ENCODE measurements around the gene ALS2CL. TPM values are rescaled to one million over a fixed set of nuclear protein-coding genes. Genes with fewer than 3 reads are reported as not detected.
A peak's percentile ranks its signal among the peaks of the same experiment; 100 is the strongest.

ALS2CL gene
- total and polyA plus RNA-seq, 3 experiments from 2014 or later: 0.84 to 1.2 (median 0.96) TPM

- H3K27me3 ChIP-seq (ENCODE audit: insufficient read depth, low read length, poor library complexity, severe bottlenecking): peaks cover 6% of the 10 kb centered on the region
- peaks cover 8% of the 10 kb centered on the region for H3K4me1 ChIP-seq (ENCODE audit: insufficient read depth, low read length)
- Mint-ChIP-seq H3K4me3 (no peak overlapping the region), H3K4me1 (peaks cover 0 to 5% (median 1%) of the 10 kb centered on the region in 3 donors), H3K9me3 (no peaks in the 10 kb centered on the region), H3K27ac (no peak overlapping the region), H3K36me3 (no peaks in the 10 kb centered on the region), H3K27me3 (peaks cover 8 to 11% of the 10 kb centered on the region in 2 donors)
- H3K36me3 ChIP-seq (ENCODE audit: insufficient read depth, low read length): no peaks in the 10 kb centered on the region
- no peaks in the 10 kb centered on the region for H3K9me3 ChIP-seq (ENCODE audit: low read length)
- H3K27ac ChIP-seq (ENCODE audit: low read depth, low read length): no peak overlapping the region
- POLR2A ChIA-PET: no interaction called here
- peak in 1 of 5 donors; percentile 23 for DNase-seq
- H3K4me3 ChIP-seq (ENCODE audit: low read length): no peak overlapping the region
- CTCF ChIA-PET: interaction anchor here (0.8 to 2.6 kb wide), 2 partner anchors 143 to 192 kb away, joined by 3 to 10 read pairs; no protein-coding TSS in a partner anchor
Measured at GRCh38 chr3:46703013-46703520, 9.6 kb upstream of the ALS2CL start.

- Histone ChIP-seq H3K36me3 (ENCODE audit: insufficient read depth, low read length) (no peaks in the 10 kb centered on the region), H3K9me3 (ENCODE audit: low read length) (no peaks in the 10 kb centered on the region), H3K27ac (ENCODE audit: low read depth, low read length) (no peak overlapping the region), H3K4me3 (ENCODE audit: low read length) (no peak overlapping the region), H3K4me1 (ENCODE audit: insufficient read depth, low read length) (peaks cover 8% of the 10 kb centered on the region), H3K27me3 (ENCODE audit: insufficient read depth, low read length, poor library complexity, severe bottlenecking) (peaks cover 6% of the 10 kb centered on the region)
- Mint-ChIP-seq H3K36me3 (no peaks in the 10 kb centered on the region), H3K4me3 (peak overlapping the region in 1 of 7 donors; percentile 29), H3K27me3 (peaks cover 8 to 11% of the 10 kb centered on the region in 2 donors), H3K27ac (no peak overlapping the region), H3K4me1 (peaks cover 0 to 5% (median 1%) of the 10 kb centered on the region in 3 donors), H3K9me3 (no peaks in the 10 kb centered on the region)
- DNase-seq: peak in 1 of 5 donors; percentile 38
- ChIA-PET CTCF (interaction anchor here (0.8 to 2.6 kb wide), 2 partner anchors 144 to 193 kb away, joined by 3 to 10 read pairs; no protein-coding TSS in a partner anchor), POLR2A (no interaction called here)
Measured at GRCh38 chr3:46702246-46703012, 8.9 kb upstream of the ALS2CL start.

- H3K27ac ChIP-seq (ENCODE audit: low read depth, low read length): no peak within 1 kb of the TSS
- H3K9me3 ChIP-seq (ENCODE audit: low read length): no peaks in the 10 kb centered on the region
- H3K36me3 ChIP-seq (ENCODE audit: insufficient read depth, low read length): no peaks in the 10 kb centered on the region
- no peak within 1 kb of the TSS for H3K27ac Mint-ChIP-seq
- peaks cover 10% of the 10 kb centered on the region for H3K4me1 ChIP-seq (ENCODE audit: insufficient read depth, low read length)
- DNase-seq: peak in 1 of 5 donors; percentile 34
- CTCF ChIA-PET: interaction anchor here (2.6 kb wide), 1 partner anchor 194 kb away, joined by 10 read pairs; no protein-coding TSS in a partner anchor
- H3K36me3 Mint-ChIP-seq: no peaks in the 10 kb centered on the region
- no peak within 1 kb of the TSS for H3K4me3 ChIP-seq (ENCODE audit: low read length)
- no peaks in the 10 kb centered on the region for H3K9me3 Mint-ChIP-seq
- POLR2A ChIA-PET: no interaction called here
- peaks cover 6% of the 10 kb centered on the region for H3K27me3 ChIP-seq (ENCODE audit: insufficient read depth, low read length, poor library complexity, severe bottlenecking)
- peaks cover 8 to 11% of the 10 kb centered on the region in 2 donors for H3K27me3 Mint-ChIP-seq
- H3K4me3 Mint-ChIP-seq: peak within 1 kb of the TSS in 1 of 7 donors; percentile 34
- H3K4me1 Mint-ChIP-seq: peaks cover 0 to 8% (median 4%) of the 10 kb centered on the region in 3 donors
Measured at GRCh38 chr3:46701181-46701939, 7.9 kb upstream of the ALS2CL start, which contains the start of gene TMIE. Gene TMIE (plus strand): TSS chr3:46701392. CDS start chr3:46701488, 96 bp downstream.

GRCh38 chr3:46700772-46701171, 7.3 kb upstream of the ALS2CL start:
- H3K36me3 Mint-ChIP-seq: no peaks in the 10 kb centered on the region
- no peak overlapping the region for H3K27ac Mint-ChIP-seq
- CTCF ChIA-PET: no interaction called here
- no peak overlapping the region for H3K27ac ChIP-seq (ENCODE audit: low read depth, low read length)
- no peak for DNase-seq
- H3K4me3 ChIP-seq (ENCODE audit: low read length): no peak overlapping the region
- no peaks in the 10 kb centered on the region for H3K9me3 ChIP-seq (ENCODE audit: low read length)
- H3K36me3 ChIP-seq (ENCODE audit: insufficient read depth, low read length): no peaks in the 10 kb centered on the region
- H3K9me3 Mint-ChIP-seq: no peaks in the 10 kb centered on the region
- H3K4me3 Mint-ChIP-seq: no peak overlapping the region
- peaks cover 16% of the 10 kb centered on the region for H3K4me1 ChIP-seq (ENCODE audit: insufficient read depth, low read length)
- H3K27me3 ChIP-seq (ENCODE audit: insufficient read depth, low read length, poor library complexity, severe bottlenecking): peaks cover 6% of the 10 kb centered on the region
- peaks cover 6 to 11% of the 10 kb centered on the region in 2 donors for H3K27me3 Mint-ChIP-seq
- peaks cover 4 to 14% (median 8%) of the 10 kb centered on the region in 3 donors for H3K4me1 Mint-ChIP-seq
- POLR2A ChIA-PET: no interaction called here

- peaks cover 13 to 22% (median 17%) of the 10 kb centered on the region in 3 donors for H3K4me1 Mint-ChIP-seq
- no peak for DNase-seq
- no peaks in the 10 kb centered on the region for H3K9me3 Mint-ChIP-seq
- no peaks in the 10 kb centered on the region for H3K36me3 Mint-ChIP-seq
- H3K4me3 Mint-ChIP-seq: no peak overlapping the region
- Histone ChIP-seq H3K36me3 (ENCODE audit: insufficient read depth, low read length) (no peaks in the 10 kb centered on the region), H3K9me3 (ENCODE audit: low read length) (no peaks in the 10 kb centered on the region), H3K4me3 (ENCODE audit: low read length) (no peak overlapping the region), H3K4me1 (ENCODE audit: insufficient read depth, low read length) (peaks cover 24% of the 10 kb centered on the region), H3K27ac (ENCODE audit: low read depth, low read length) (no peak overlapping the region), H3K27me3 (ENCODE audit: insufficient read depth, low read length, poor library complexity, severe bottlenecking) (peaks cover 6% of the 10 kb centered on the region)
- POLR2A ChIA-PET: no interaction called here
- CTCF ChIA-PET: interaction anchor here (1.8 kb wide), 1 partner anchor 195 kb away, joined by 6 read pairs; no protein-coding TSS in a partner anchor
- H3K27ac Mint-ChIP-seq: peak overlapping the region in 1 of 8 donors; percentile 75
- H3K27me3 Mint-ChIP-seq: peaks cover 6 to 11% of the 10 kb centered on the region in 2 donors
Measured at GRCh38 chr3:46699676-46700523, 6.4 kb upstream of the ALS2CL start.

GRCh38 chr3:46695962-46696894, 2.7 kb upstream of the ALS2CL start:
- no peaks in the 10 kb centered on the region for H3K9me3 ChIP-seq (ENCODE audit: low read length)
- H3K27me3 Mint-ChIP-seq: peaks cover 0 to 2% of the 10 kb centered on the region in 2 donors
- ChIA-PET CTCF (interaction anchor here (1.2 kb wide), 1 partner anchor 9 kb away, joined by 4 read pairs; no protein-coding TSS in a partner anchor), POLR2A (no interaction called here)
- peak overlapping the region; percentile 19 to 67 (median 51) for H3K4me3 Mint-ChIP-seq
- H3K9me3 Mint-ChIP-seq: no peaks in the 10 kb centered on the region
- peak overlapping the region in 7 of 8 donors; percentile 35 to 86 (median 74) for H3K27ac Mint-ChIP-seq
- H3K4me1 Mint-ChIP-seq: peaks cover 27 to 51% (median 30%) of the 10 kb centered on the region in 3 donors
- H3K4me3 ChIP-seq (ENCODE audit: low read length): no peak overlapping the region
- H3K36me3 Mint-ChIP-seq: no peaks in the 10 kb centered on the region
- DNase-seq: no peak
- peaks cover 44% of the 10 kb centered on the region for H3K4me1 ChIP-seq (ENCODE audit: insufficient read depth, low read length)
- H3K27me3 ChIP-seq (ENCODE audit: insufficient read depth, low read length, poor library complexity, severe bottlenecking): no peaks in the 10 kb centered on the region
- H3K36me3 ChIP-seq (ENCODE audit: insufficient read depth, low read length): no peaks in the 10 kb centered on the region
- H3K27ac ChIP-seq (ENCODE audit: low read depth, low read length): no peak overlapping the region
